ENCODE data around the gene TPST2. TPM values are rescaled to one million over a fixed set of nuclear protein-coding genes. Genes with fewer than 3 reads are reported as not detected.

Gene TPST2
- polyA plus RNA-seq, 1 experiment = 84.9 TPM

GRCh38 chr22:26544489-26544888 lies 45.4 kb downstream of the TPST2 start:
- Histone ChIP-seq H3K36me3 (ENCODE audit: control insufficient read depth, insufficient read depth, low read length) (peaks cover 13% of the 10 kb centered on the region), H3K27me3 (ENCODE audit: control insufficient read depth, insufficient read depth, low read length) (no peaks in the 10 kb centered on the region), H3K4me3 (ENCODE audit: low read depth, low read length) (no peak overlapping the region)
- no peak for DNase-seq (ENCODE audit: low read depth)
- ChIA-PET POLR2A (no interaction called here), CTCF (interaction anchor here (1.3 kb wide), 1 partner anchor 13 kb away, joined by 4 read pairs; no protein-coding TSS in a partner anchor)
- TF ChIP-seq, protein P1, sequence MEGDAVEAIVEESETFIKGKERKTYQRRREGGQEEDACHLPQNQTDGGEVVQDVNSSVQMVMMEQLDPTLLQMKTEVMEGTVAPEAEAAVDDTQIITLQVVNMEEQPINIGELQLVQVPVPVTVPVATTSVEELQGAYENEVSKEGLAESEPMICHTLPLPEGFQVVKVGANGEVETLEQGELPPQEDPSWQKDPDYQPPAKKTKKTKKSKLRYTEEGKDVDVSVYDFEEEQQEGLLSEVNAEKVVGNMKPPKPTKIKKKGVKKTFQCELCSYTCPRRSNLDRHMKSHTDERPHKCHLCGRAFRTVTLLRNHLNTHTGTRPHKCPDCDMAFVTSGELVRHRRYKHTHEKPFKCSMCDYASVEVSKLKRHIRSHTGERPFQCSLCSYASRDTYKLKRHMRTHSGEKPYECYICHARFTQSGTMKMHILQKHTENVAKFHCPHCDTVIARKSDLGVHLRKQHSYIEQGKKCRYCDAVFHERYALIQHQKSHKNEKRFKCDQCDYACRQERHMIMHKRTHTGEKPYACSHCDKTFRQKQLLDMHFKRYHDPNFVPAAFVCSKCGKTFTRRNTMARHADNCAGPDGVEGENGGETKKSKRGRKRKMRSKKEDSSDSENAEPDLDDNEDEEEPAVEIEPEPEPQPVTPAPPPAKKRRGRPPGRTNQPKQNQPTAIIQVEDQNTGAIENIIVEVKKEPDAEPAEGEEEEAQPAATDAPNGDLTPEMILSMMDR (IDR thresholded peaks at IDR 0.05; ENCODE audit: insufficient read depth, low read depth, low read length) = no peak

DNA sequence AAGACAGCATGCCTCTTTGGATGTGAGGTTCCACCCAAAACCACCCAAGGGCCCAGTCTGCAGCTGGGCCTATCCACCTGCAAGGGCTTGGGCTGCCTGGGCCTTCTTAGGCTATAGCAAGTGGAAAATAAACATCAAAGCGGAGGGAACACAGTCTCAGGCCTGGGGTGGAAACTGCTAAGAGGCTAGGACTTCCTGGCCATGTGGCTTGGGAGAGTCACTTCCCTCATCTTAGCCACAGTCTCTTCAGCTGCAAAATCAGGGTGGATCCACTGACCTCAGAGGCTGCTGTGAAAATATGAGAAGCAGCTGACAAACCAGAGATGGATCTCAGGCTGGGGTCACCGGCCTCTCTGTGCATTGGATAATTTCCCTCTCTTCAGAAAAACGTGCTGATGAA lies 47.1 kb downstream of the TPST2 start:
- Histone ChIP-seq H3K4me3 (ENCODE audit: low read depth, low read length) (no peak overlapping the region), H3K27me3 (ENCODE audit: control insufficient read depth, insufficient read depth, low read length) (no peaks in the 10 kb centered on the region), H3K36me3 (ENCODE audit: control insufficient read depth, insufficient read depth, low read length) (peaks cover 15% of the 10 kb centered on the region)
- no peak for DNase-seq (ENCODE audit: low read depth)
- CTCF ChIA-PET = interaction anchor here (0.6 to 1.2 kb wide), 2 partner anchors 12 to 78 kb away, joined by 3 read pairs; no protein-coding TSS in a partner anchor
- TF ChIP-seq, protein P1 (IDR thresholded peaks at IDR 0.05; ENCODE audit: insufficient read depth, low read depth, low read length) = no peak
- POLR2A ChIA-PET = no interaction called here

GRCh38 chr22:26541167-26541819 lies 48.6 kb downstream of the TPST2 start:
- POLR2A ChIA-PET = no interaction called here
- no peak overlapping the region for H3K4me3 ChIP-seq (ENCODE audit: low read depth, low read length)
- CTCF ChIA-PET = interaction anchor here (1.1 kb wide), 1 partner anchor 14 kb away, joined by 3 read pairs; no protein-coding TSS in a partner anchor
- TF ChIP-seq, protein P1 (IDR thresholded peaks at IDR 0.05; ENCODE audit: insufficient read depth, low read depth, low read length) = no peak
- H3K27me3 ChIP-seq (ENCODE audit: control insufficient read depth, insufficient read depth, low read length) = no peaks in the 10 kb centered on the region
- H3K36me3 ChIP-seq (ENCODE audit: control insufficient read depth, insufficient read depth, low read length) = peaks cover 17% of the 10 kb centered on the region
- no peak for DNase-seq (ENCODE audit: low read depth)

- H3K36me3 ChIP-seq (ENCODE audit: control insufficient read depth, insufficient read depth, low read length) = peaks cover 17% of the 10 kb centered on the region
- no peaks in the 10 kb centered on the region for H3K27me3 ChIP-seq (ENCODE audit: control insufficient read depth, insufficient read depth, low read length)
- ChIA-PET POLR2A (no interaction called here), CTCF (no interaction called here)
- H3K4me3 ChIP-seq (ENCODE audit: low read depth, low read length) = no peak overlapping the region
- TF ChIP-seq, protein P1 (IDR thresholded peaks at IDR 0.05; ENCODE audit: insufficient read depth, low read depth, low read length) = no peak
- no peak for DNase-seq (ENCODE audit: low read depth)
These were observed 49.8 kb downstream of the TPST2 start for GRCh38 chr22:26540119-26540518.

DNA sequence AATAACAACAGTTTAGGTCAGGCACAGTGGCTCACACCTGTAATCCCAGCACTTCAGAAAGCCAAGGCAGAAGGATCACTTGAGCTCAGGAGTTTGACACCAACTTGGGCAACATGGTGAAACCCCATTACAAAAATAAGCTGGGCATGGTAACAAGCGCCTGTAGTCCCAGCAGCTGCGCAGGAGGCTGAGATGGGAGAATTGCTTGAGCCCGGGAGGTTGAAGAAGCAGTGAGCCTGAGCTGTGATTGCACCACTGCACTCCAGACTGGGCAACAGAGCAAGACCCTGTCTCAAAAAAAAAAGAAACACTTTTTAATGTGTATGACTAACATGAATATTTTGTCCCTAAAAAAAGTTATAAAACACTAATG lies 53.2 kb downstream of the TPST2 start:
- no peak overlapping the region for H3K4me3 ChIP-seq (ENCODE audit: low read depth, low read length)
- DNase-seq (ENCODE audit: low read depth) = no peak
- CTCF ChIA-PET = interaction anchor here (0.6 to 0.7 kb wide), 2 partner anchors 14 to 50 kb away, joined by 3 read pairs; no protein-coding TSS in a partner anchor
- TF ChIP-seq, protein P1 (IDR thresholded peaks at IDR 0.05; ENCODE audit: insufficient read depth, low read depth, low read length) = no peak
- POLR2A ChIA-PET = no interaction called here
- H3K27me3 ChIP-seq (ENCODE audit: control insufficient read depth, insufficient read depth, low read length) = no peaks in the 10 kb centered on the region
- H3K36me3 ChIP-seq (ENCODE audit: control insufficient read depth, insufficient read depth, low read length) = peaks cover 15% of the 10 kb centered on the region
